ENCODE measurements around the gene CYP3A5.

GRCh38 chr7:99619571-99620130 lies 60.1 kb downstream of the CYP3A5 start:
- TF ChIP-seq CTCF (IDR thresholded peaks at IDR 0.05; ENCODE audit: insufficient read depth, low read length) (no peak), POLR2AphosphoS5 (IDR thresholded peaks at IDR 0.05; ENCODE audit: low read depth) (no peak), REST (IDR thresholded peaks at IDR 0.05; ENCODE audit: insufficient replicate concordance, low read depth) (no peak), GABPA (IDR thresholded peaks at IDR 0.05; ENCODE audit: low read depth) (no peak), SPI1 (IDR thresholded peaks at IDR 0.05; ENCODE audit: borderline replicate concordance, low read depth) (no peak)
